Loucy (cell line): ENCODE results near the gene EBLN1.

Source experiments
- H2AFZ ChIP-seq: fragments of 200-600 bp; sonication (generic); 2 replicates; pipeline ENCODE4 v1.6.0; 2016; ENCODE audit warnings: antibody characterized with exemption, mild to moderate bottlenecking, low read length, moderate library complexity
- H3F3A ChIP-seq: fragments of 200-600 bp; 2 replicates; pipeline ENCODE4 v1.6.0; 2016; ENCODE audit warnings: antibody characterized with exemption, low read depth, mild to moderate bottlenecking
- H3K27me3 ChIP-seq: fragments of 200-600 bp; sonication (generic); 2 replicates; pipeline ENCODE4 v1.6.1; 2014; ENCODE audit warnings: low read length, mild to moderate bottlenecking; ENCODE audit not compliant: insufficient read depth, poor library complexity, severe bottlenecking
- H3K36me3 ChIP-seq: fragments of 200-600 bp; sonication (generic); 2 replicates; pipeline ENCODE4 v1.6.1; 2016; ENCODE audit warnings: low read length; ENCODE audit not compliant: insufficient read depth
- H3K4me1 ChIP-seq: fragments of 200-600 bp; sonication (generic); 2 replicates; pipeline ENCODE4 v1.5.1; 2014; ENCODE audit warnings: low read length, mild to moderate bottlenecking; ENCODE audit not compliant: insufficient read depth, poor library complexity, severe bottlenecking
- H3K4me2 ChIP-seq: fragments of 200-600 bp; sonication (generic); 2 replicates; pipeline ENCODE4 v1.6.0; 2014; ENCODE audit warnings: antibody characterized with exemption, low read length, low read depth, mild to moderate bottlenecking; ENCODE audit not compliant: poor library complexity, severe bottlenecking
- H3K4me3 ChIP-seq: fragments of 200-600 bp; sonication (generic); 2 replicates; pipeline ENCODE4 v1.5.1; 2014; ENCODE audit warnings: low read length, mild to moderate bottlenecking, mixed read lengths; ENCODE audit not compliant: poor library complexity, severe bottlenecking
- H3K79me2 ChIP-seq: fragments of 200-600 bp; sonication (generic); 2 replicates; pipeline ENCODE4 v1.6.1; 2014; ENCODE audit warnings: low read length; ENCODE audit not compliant: insufficient read depth
- H3K9ac ChIP-seq: fragments of 200-600 bp; sonication (generic); 2 replicates; pipeline ENCODE4 v1.6.0; 2014; ENCODE audit warnings: mild to moderate bottlenecking, low read depth, low read length, moderate library complexity; ENCODE audit not compliant: poor library complexity, severe bottlenecking
- H3K9me2 ChIP-seq: fragments of 200-600 bp; sonication (generic); replicated peaks from 2 replicates; pipeline ENCODE4 v1.6.1; 2016; ENCODE audit warnings: low read depth, low read length, mixed read lengths
- H3K9me3 ChIP-seq: fragments of 200-600 bp; sonication (generic); 2 replicates; pipeline ENCODE4 v1.6.1; 2014; ENCODE audit warnings: mild to moderate bottlenecking, antibody characterized with exemption, low read length, low read depth; ENCODE audit not compliant: insufficient read depth
- H4K20me1 ChIP-seq: fragments of 200-600 bp; sonication (generic); 2 replicates; pipeline ENCODE4 v1.6.0; 2014; ENCODE audit warnings: antibody characterized with exemption, low read length, mild to moderate bottlenecking; ENCODE audit not compliant: insufficient read depth, poor library complexity, severe bottlenecking
- CTCF ChIP-seq: fragments of 200-600 bp; sonication (generic); conservative IDR thresholded peaks from 2 replicates; pipeline ENCODE4 v1.5.1; 2014; ENCODE audit warnings: mild to moderate bottlenecking, antibody characterized with exemption, low read length
- EZH2phosphoT487 ChIP-seq: fragments of 200-600 bp; IDR thresholded peaks from 2 replicates; pipeline ENCODE4 v1.6.1; 2018; ENCODE audit warnings: antibody characterized with exemption, mild to moderate bottlenecking, moderate library complexity, borderline replicate concordance

Gene EBLN1

GRCh38 chr10:22243321-22243720 is 25.5 kb upstream of the EBLN1 start:
- no peak overlapping the region for H3K4me2 ChIP-seq

GRCh38 chr10:22231260-22231659 is 13.4 kb upstream of the EBLN1 start:
- Histone ChIP-seq H3K79me2 (no peaks in the 10 kb centered on the region), H3K27me3 (no peaks in the 10 kb centered on the region), H4K20me1 (no peaks in the 10 kb centered on the region), H2AFZ (no peak overlapping the region), H3K4me1 (peaks cover 26% of the 10 kb centered on the region), H3K4me3 (peak overlapping the region; percentile 75), H3K4me2 (peak overlapping the region; percentile 75), H3K9ac (peak overlapping the region; percentile 97), H3K36me3 (no peaks in the 10 kb centered on the region), H3F3A (0 out of 2 replicates have a peak, but pooled peaks cover 3% of the 10 kb centered on the region), H3K9me3 (no peaks in the 10 kb centered on the region), H3K9me2 (no peaks in the 10 kb centered on the region)
- TF ChIP-seq EZH2phosphoT487 = no peak

More at GRCh38 chr10:22243321-22243720, 25.5 kb upstream of the EBLN1 start:
- Histone ChIP-seq H3K9me2 (no peaks in the 10 kb centered on the region), H3K4me1 (peaks cover 17% of the 10 kb centered on the region), H3F3A (peaks cover 6% of the 10 kb centered on the region; the same call in 1 of the 2 replicates), H3K36me3 (no peaks in the 10 kb centered on the region), H3K79me2 (peaks cover under 1% of the 10 kb centered on the region; the same call in 1 of the 2 replicates), H3K27me3 (no peaks in the 10 kb centered on the region), H3K9me3 (no peaks in the 10 kb centered on the region), H3K9ac (no peak overlapping the region), H2AFZ (no peak overlapping the region), H4K20me1 (no peaks in the 10 kb centered on the region), H3K4me3 (no peak overlapping the region)
- TF ChIP-seq CTCF = no peak
- no peak for TF ChIP-seq EZH2phosphoT487

- no peaks in the 10 kb centered on the region for H4K20me1 ChIP-seq
- peak overlapping the region; percentile 29 for H2AFZ ChIP-seq
- no peaks in the 10 kb centered on the region for H3K36me3 ChIP-seq
- no peaks in the 10 kb centered on the region for H3K27me3 ChIP-seq
- H3K4me2 ChIP-seq = peak overlapping the region; percentile 75
- H3K4me1 ChIP-seq = peaks cover 26% of the 10 kb centered on the region
- H3F3A ChIP-seq = 0 out of 2 replicates have a peak, but pooled peaks cover 3% of the 10 kb centered on the region
- H3K79me2 ChIP-seq = no peaks in the 10 kb centered on the region
- TF ChIP-seq CTCF (no peak), EZH2phosphoT487 (no peak)
- H3K4me3 ChIP-seq = peak overlapping the region; percentile 75
- H3K9me3 ChIP-seq = no peaks in the 10 kb centered on the region
- peak overlapping the region; percentile 97 for H3K9ac ChIP-seq
- H3K9me2 ChIP-seq = no peaks in the 10 kb centered on the region
Observed at GRCh38 chr10:22230158-22230833, 12.5 kb upstream of the EBLN1 start.
